Vagina (tissue), 2 donors: ENCODE data around the gene ASXL2.

Source experiments
- CTCF ChIP-seq, 3 experiments: fragments of 450-650 bp in 2 of 3; fragments of 200-600 bp in 1 of 3; sonication (generic) in 1 of 3; IDR thresholded peaks; one replicate each; pipeline ENCODE4 v1.5.1; 2017 to 2019; ENCODE audit warnings: antibody characterized with exemption in 3 of 3, mild to moderate bottlenecking in 2 of 3, moderate library complexity in 2 of 3
- POLR2A ChIP-seq, 2 donors: fragments of 450-650 bp; IDR thresholded peaks; one replicate each; pipeline ENCODE4 v1.6.1; 2017; ENCODE audit warnings: antibody characterized with exemption in 2 of 2, mild to moderate bottlenecking in 2 of 2, moderate library complexity in 2 of 2
- POLR2AphosphoS5 ChIP-seq, 2 donors: sonication (generic); formaldehyde crosslinking; IDR thresholded peaks; one replicate each; pipeline ENCODE4 v1.9.0; 2017; ENCODE audit warnings: antibody characterized with exemption in 2 of 2, mild to moderate bottlenecking in 2 of 2, low read depth in 1 of 2; ENCODE audit not compliant: insufficient read depth in 1 of 2

- TF ChIP-seq POLR2A (IDR thresholded peaks at IDR 0.05), result no peak
- no peak for TF ChIP-seq CTCF (IDR thresholded peaks at IDR 0.05)
- no peak for TF ChIP-seq POLR2AphosphoS5 (IDR thresholded peaks at IDR 0.05; ENCODE audit: insufficient read depth in 1 of 2, low read depth in 1 of 2)
Measured at GRCh38 chr2:25825238-25825637, 53.0 kb downstream of the ASXL2 start.
